ENCODE results near the gene IBA57.

The IBA57 gene

GRCh38 chr1:228208831-228209551, 43.4 kb downstream of the IBA57 start:
- no peak overlapping the region for H3K4me3 ChIP-seq
- no peak for DNase-seq (ENCODE audit: low spot score)

GRCh38 chr1:228209657-228210056, 44.1 kb downstream of the IBA57 start:
- DNase-seq (ENCODE audit: low spot score), result no peak
- Histone ChIP-seq H3K4me3 (no peak overlapping the region), H3K27ac (no peak overlapping the region)
- no peak for TF ChIP-seq CTCF (IDR thresholded peaks at IDR 0.05)

More at GRCh38 chr1:228208831-228209551, 43.4 kb downstream of the IBA57 start:
- TF ChIP-seq CTCF (IDR thresholded peaks at IDR 0.05), result no peak
- H3K27ac ChIP-seq, result no peak overlapping the region

- H3K27ac ChIP-seq, result no peak overlapping the region
- no peak overlapping the region for H3K4me3 ChIP-seq
- TF ChIP-seq CTCF (IDR thresholded peaks at IDR 0.05), result no peak
Observed at GRCh38 chr1:228210076-228210651, 44.6 kb downstream of the IBA57 start.

GRCh38 chr1:228210712-228211530, 45.3 kb downstream of the IBA57 start:
- Histone ChIP-seq H3K4me3 (no peak overlapping the region), H3K27ac (no peak overlapping the region)
- DNase-seq (ENCODE audit: low spot score), result no peak
- no peak for TF ChIP-seq CTCF (IDR thresholded peaks at IDR 0.05)

More at GRCh38 chr1:228210076-228210651, 44.6 kb downstream of the IBA57 start:
- no peak for DNase-seq (ENCODE audit: low spot score)

- DNase-seq (ENCODE audit: low spot score), result no peak
- peak overlapping the region; percentile 67 for H3K4me3 ChIP-seq
- H3K27ac ChIP-seq, result no peak overlapping the region
- TF ChIP-seq CTCF (IDR thresholded peaks at IDR 0.05), result no peak
Observed at GRCh38 chr1:228211531-228212414, 46.2 kb downstream of the IBA57 start.

GRCh38 chr1:228212415-228212965, 46.9 kb downstream of the IBA57 start:
- peak overlapping the region; percentile 67 for H3K4me3 ChIP-seq
- no peak for DNase-seq (ENCODE audit: low spot score)
- H3K27ac ChIP-seq, result no peak overlapping the region
- TF ChIP-seq CTCF (IDR thresholded peaks at IDR 0.05), result no peak

Measured in coronary artery (tissue), 2 donors.